Brain microvascular endothelial cell (primary cell): Measurements from ENCODE around the gene LRFN2.

Experiments used
- DNase-seq: peaks from one replicate; pipeline ENCODE4 v3.0.0-alpha.2; 2020
- H3K27ac ChIP-seq: fragments of 250-450 bp; sonication (Bioruptor Pico); 2 replicates; pipeline ENCODE4 v1.5.1; 2020; ENCODE audit warnings: mild to moderate bottlenecking, moderate library complexity
- H3K27me3 ChIP-seq: fragments of 250-450 bp; sonication (Bioruptor Pico); replicated peaks from 2 replicates; pipeline ENCODE4 v1.5.1; 2020; ENCODE audit warnings: mild to moderate bottlenecking
- H3K36me3 ChIP-seq: fragments of 250-450 bp; sonication (Bioruptor Pico); replicated peaks from 2 replicates; pipeline ENCODE4 v1.5.1; 2020; ENCODE audit warnings: mild to moderate bottlenecking
- H3K4me3 ChIP-seq: 2 replicates; pipeline ENCODE4 v1.5.1; 2011; ENCODE audit warnings: low read depth, mild to moderate bottlenecking, control low read depth, low read length, moderate library complexity
- CTCF ChIP-seq: IDR thresholded peaks from 2 replicates; pipeline ENCODE4 v1.5.1; 2011; ENCODE audit warnings: low read depth, mild to moderate bottlenecking, moderate library complexity, low read length, control low read depth, inconsistent platforms; ENCODE audit errors: missing control alignments
- in situ Hi-C: cut with HindIII; loops from 2 replicates; pipeline ENCODE4 v1.10.0; 2017; ENCODE audit warnings: low sequenced_read_pairs, low pct_ligation_motif_present

LRFN2 gene

GRCh38 chr6:40444312-40444711 lies 142.9 kb downstream of the LRFN2 start:
- no peak for TF ChIP-seq CTCF
- no peaks in the 10 kb centered on the region for H3K36me3 ChIP-seq
- DNase-seq = no peak
- in situ Hi-C loops = no loop called here
- no peak overlapping the region for H3K4me3 ChIP-seq
- H3K27ac ChIP-seq = no peak overlapping the region
- no peaks in the 10 kb centered on the region for H3K27me3 ChIP-seq

GRCh38 chr6:40443842-40444241 lies 143.3 kb downstream of the LRFN2 start:
- Histone ChIP-seq H3K36me3 (no peaks in the 10 kb centered on the region), H3K27me3 (no peaks in the 10 kb centered on the region), H3K27ac (no peak overlapping the region), H3K4me3 (no peak overlapping the region)
- in situ Hi-C loops = no loop called here
- no peak for DNase-seq
- TF ChIP-seq CTCF = no peak

- Histone ChIP-seq H3K27me3 (no peaks in the 10 kb centered on the region), H3K36me3 (no peaks in the 10 kb centered on the region), H3K4me3 (no peak overlapping the region), H3K27ac (no peak overlapping the region)
- no peak for TF ChIP-seq CTCF
- in situ Hi-C loops = no loop called here
- DNase-seq = no peak
Observed at GRCh38 chr6:40442591-40442990, 144.6 kb downstream of the LRFN2 start.

GRCh38 chr6:40441150-40441549 lies 146.0 kb downstream of the LRFN2 start:
- no peak for TF ChIP-seq CTCF
- no peak for DNase-seq
- in situ Hi-C loops = no loop called here

GRCh38 chr6:40440053-40440452 lies 147.1 kb downstream of the LRFN2 start:
- no peak for TF ChIP-seq CTCF
- Histone ChIP-seq H3K4me3 (no peak overlapping the region), H3K27me3 (no peaks in the 10 kb centered on the region), H3K27ac (no peak overlapping the region), H3K36me3 (no peaks in the 10 kb centered on the region)
- in situ Hi-C loops = no loop called here
- no peak for DNase-seq

More at GRCh38 chr6:40441150-40441549, 146.0 kb downstream of the LRFN2 start:
- H3K36me3 ChIP-seq = no peaks in the 10 kb centered on the region
- no peak overlapping the region for H3K27ac ChIP-seq
- H3K4me3 ChIP-seq = no peak overlapping the region
- H3K27me3 ChIP-seq = no peaks in the 10 kb centered on the region

GRCh38 chr6:40439026-40439800 lies 148.0 kb downstream of the LRFN2 start:
- in situ Hi-C loops = no loop called here
- H3K27ac ChIP-seq = no peak overlapping the region
- no peaks in the 10 kb centered on the region for H3K36me3 ChIP-seq
- no peak for DNase-seq
- no peak overlapping the region for H3K4me3 ChIP-seq
- no peak for TF ChIP-seq CTCF
- no peaks in the 10 kb centered on the region for H3K27me3 ChIP-seq
